HG03575 (cell line): ENCODE measurements around the gene EFCAB6.

Experiments used
- ATAC-seq: cut with Tn5 transposase; IDR thresholded peaks from one replicate; pipeline ENCODE4 v1.9.1; 2021; ENCODE audit not compliant: unreplicated experiment, insufficient number of reproducible peaks, low FRiP score; ENCODE audit errors: extremely low read depth

Gene EFCAB6

DNA sequence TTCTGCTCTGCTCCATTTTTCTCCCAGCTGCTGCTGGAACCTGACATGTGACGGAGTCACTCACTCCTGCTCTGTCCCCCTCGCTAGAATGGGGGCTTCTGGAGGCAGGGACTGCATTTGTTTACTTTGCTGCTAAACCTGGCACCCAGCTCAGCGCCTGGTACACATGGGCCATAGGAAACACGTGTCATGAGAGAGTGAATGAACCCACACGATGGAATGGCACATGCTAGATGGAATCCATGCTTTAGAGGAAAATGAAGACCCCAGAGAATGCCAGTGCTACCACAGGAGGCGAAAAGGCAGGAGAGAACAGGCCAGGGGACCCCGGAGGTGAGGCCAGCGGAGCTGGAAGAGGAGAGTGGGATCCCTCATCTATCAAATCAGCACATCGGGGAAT lies 239.4 kb downstream of the EFCAB6 start:
- ATAC-seq, result no peak

DNA sequence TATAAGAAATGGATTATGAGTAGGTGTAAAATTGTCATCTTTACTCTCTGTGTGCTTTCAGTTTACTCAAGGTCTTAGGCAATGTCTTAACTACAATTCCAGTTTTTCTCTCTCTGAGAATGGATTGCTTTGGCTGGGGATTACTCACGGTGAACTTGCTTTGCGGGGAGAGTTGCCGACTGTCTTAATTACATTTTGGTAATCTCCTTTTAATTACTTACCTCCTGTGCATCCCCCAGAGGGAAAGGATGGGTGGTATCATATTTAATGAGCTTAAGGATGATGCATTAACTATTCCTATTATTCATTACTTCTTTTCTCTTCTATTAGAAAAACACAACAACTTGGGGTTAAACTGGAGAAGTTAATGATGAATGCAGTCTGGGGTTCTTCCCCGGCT lies 240.9 kb downstream of the EFCAB6 start:
- ATAC-seq, result no peak

DNA sequence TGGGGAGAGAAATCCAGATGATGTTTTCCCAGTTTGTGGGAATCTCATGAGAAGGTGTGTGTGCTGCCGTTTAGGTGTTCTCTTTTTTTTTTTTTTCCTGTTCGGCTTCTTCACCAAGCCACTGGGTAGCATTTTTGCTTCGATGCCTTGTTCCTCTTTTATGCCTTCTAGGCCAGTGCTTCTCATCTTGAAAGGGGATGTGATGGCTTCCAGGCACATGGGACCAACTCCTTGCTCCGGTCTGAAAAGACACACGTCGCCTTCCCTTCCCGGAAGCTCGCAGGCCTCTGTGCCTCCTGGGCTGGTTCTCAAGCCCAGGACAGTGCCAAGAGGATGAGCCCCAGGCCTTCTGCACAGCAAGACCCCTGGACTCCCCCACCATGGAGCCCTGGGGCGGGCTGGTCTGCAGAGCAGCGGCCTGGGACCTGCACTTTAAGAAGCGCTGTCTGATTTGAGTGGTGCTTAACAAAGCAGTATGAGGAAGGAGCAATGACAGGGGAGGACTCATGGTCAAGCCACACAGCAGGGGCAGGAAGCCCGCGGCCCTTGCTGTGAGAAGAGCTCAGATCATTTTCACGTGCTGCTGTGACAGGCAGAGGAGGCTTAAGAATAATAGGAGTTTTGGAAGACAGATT lies 241.5 kb downstream of the EFCAB6 start:
- no peak for ATAC-seq

DNA sequence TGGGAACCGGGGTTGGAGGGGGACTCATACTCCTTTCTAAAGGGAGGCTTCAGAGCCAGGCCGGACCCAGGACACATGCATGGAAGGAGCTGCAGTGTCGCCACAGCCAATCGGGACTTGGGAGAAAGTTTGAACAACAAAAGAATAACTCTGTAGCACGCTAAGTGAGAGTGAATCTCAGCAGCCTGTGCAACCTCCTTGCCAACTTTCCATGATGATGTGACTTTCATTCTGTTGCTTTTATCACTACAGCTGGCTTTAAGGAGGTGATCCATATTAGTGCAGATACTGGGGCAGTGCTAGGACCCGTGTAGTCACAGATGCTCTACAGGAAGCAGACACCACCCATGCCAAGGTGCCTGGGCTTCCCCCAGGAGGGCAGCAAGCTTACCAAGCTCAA lies 243.0 kb downstream of the EFCAB6 start:
- no peak for ATAC-seq

DNA sequence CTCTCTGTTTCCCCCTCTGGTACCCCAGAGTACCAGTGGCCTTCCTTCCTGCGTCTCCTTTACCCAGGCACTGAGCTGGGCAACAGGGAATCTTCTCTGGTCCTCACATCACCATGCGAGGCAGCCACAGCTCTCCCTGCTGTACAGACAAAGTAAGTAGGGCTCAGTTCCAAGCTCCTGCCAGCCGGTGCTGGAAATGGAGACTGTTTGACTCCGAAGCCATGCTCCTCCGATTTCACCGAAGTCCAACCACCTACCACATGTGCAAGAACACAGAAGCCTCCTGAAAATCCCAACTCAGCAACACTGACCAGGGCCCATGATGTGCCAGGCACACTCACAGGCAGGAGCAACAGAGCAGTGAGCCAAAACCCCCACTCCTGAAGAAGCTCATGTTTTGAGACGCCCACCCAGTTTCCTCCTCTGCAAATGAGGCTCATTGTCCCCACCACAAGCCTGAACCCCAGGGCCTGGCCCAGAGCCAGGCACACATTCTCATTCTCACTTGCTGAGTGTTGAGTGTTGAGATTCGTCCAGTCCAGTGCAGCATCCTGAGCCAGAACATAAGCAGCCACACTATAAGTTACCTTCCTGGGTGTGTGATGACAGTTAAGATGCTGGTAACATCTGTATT lies 244.3 kb downstream of the EFCAB6 start:
- no peak for ATAC-seq

DNA sequence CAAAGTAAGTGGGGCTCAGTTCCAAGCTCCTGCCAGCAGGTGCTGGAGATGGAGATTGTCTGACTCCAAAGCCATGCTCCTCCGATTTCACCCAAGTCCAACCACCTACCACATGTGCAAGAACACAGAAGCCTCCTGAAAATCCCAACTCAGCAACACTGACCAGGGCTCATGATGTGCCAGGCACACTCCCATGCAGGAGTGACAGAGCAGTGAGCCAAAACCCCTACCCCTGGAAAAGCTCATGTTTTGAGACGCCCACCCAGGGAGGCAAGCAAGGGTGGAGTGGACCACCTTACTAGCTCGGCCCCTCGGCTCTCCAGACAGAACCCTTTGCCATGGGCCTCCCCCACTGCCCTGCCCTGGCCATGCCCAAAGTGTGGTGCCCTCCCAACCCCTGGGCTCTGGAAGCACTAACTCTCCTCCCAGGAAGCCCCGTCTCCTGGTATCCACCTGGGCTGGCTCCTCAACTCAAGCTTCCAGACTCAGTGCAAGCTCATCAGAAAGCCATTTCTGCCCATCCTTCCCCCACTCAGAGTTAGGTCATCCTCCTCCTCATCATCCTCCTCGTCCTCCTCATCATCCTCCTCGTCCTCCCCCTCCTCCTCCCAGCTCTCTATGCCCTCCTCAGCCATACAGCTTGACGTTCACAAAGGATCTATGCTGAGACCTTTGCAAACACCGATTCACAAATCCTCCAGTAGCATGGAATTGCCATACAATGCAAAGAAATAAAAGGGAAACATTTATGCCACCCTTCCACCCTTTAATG lies 245.4 kb downstream of the EFCAB6 start:
- ATAC-seq, result no peak

DNA sequence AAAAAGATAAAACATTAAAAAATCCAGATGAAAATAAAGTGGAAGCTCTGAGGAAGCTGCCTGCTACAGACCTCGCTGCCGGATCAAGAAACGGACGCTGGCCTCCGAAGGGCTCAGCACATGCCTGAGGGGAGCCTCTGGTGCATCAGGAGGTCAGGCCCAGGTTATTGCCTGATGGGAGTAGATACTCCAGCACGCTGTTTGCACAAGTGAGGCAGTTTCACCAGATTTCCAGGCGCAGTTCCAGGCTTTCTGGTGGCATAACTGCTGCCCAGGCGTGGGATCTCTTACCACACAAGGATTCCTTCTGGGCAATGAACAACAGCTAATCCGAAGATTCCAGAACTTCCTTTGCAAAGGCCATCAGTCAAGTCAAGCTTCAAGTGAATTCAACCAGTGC lies 246.1 kb downstream of the EFCAB6 start:
- ATAC-seq, result no peak

DNA sequence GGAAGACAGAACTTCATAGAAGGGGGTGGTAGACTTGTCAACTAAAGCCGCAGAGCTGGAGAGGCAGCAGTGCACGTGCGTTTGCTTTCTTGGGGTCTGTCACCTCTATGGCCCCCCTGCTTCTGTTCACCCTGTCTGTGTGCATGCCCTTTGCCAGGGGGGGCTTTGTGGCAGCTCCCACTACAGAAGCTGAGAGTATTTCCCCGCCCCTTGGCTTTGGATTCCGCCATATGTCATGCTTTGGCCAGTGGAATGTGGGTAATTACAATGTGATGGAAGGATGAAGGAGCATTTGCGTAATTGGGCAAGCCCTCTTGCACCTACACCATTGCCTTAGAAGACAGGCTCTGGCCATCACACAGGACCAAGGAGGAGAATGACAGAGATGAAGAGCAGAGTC lies 247.2 kb downstream of the EFCAB6 start:
- ATAC-seq, result no peak

DNA sequence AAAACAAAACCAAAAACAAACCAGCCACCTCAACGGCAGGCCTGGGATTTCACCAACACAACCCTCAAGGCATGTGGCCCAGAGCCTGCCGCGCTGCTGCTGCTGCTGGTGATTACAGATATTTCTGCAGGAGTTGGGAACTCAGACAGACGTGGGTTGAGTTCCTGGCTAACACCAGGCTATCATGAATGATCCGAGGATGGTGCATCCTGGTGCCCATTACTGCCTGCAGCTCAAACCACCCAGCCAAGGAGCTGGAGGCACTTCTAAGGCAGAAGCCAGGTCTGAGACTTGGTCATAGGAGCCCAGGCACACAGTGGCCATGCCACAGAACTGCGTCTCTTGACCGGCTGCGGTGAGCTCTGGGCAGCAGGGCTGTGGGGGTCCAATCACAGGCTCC lies 248.5 kb downstream of the EFCAB6 start:
- no peak for ATAC-seq

DNA sequence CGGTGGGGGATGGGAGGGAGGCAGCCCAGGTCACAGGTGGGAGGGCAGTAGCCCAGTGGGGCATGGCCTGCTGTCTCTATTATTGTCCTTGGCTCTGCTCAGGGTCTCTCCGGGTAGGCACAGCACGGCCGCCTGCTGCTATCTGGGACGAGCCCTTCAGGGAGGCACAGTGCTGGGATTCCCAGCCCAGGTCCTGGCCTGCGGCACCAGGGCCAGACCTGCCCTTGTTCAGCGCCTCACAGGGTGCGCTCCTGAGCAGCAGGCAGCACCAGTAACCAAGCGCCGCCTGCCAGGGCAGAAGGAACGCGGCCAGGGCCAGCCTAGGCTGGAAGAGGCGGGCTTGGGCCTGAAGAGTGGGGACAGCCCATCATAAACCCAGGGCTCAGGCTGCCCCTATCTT lies 249.3 kb downstream of the EFCAB6 start:
- ATAC-seq, result no peak

DNA sequence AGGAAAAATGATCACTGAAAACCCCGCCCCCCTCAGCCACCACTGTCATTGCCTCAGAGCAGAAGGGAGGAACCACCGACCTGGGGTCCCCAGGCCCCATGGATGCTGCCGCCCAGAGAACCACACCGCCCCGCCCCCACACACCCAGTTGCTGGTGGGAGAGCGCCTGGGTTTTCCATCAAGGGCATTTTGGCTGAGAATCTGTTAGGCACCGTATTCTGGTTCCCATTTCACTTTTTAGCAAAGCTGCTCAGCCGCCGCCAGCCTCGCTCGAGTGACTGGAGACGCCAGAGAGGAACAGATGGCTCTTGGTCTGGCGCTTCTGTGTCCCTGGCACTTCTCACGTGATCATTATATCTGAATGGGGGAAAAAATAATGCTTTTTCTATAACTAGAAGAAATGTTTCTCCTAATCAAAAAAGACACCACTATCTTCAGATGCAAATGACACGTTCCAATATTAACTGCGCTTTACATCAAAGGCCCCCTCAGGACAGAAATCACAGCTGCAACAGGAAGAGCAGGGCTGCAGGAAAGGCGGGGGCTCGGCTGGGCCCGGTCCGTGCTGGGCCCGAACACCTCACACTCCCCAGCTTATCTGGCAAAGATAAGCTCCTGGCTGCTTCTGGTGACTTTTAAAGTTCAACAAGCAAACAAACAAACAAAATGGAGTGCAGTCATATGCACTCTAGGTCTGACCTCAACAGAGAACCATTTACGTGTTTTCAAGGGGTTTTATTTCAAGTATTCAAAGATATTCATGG lies 250.5 kb downstream of the EFCAB6 start:
- ATAC-seq, result no peak

DNA sequence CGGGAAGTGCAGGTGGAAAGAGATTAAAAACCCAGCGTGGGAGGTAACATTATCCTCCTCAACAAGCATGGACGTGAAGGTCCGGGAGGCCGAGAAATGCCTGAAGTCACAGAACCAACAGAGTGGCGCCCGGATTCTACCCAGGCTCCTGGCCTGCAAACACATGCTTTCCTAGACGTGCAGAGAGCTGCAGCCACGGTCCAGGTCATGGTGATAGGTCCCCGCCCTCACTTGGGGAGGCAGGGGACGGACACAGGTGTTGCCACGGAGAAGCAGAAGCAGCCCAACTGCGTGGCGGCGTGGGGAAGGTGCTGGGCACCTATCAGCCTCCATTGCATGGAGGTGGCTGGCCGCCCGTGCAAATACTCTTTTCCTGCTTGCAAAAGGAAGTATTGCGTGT lies 251.5 kb downstream of the EFCAB6 start:
- no peak for ATAC-seq

DNA sequence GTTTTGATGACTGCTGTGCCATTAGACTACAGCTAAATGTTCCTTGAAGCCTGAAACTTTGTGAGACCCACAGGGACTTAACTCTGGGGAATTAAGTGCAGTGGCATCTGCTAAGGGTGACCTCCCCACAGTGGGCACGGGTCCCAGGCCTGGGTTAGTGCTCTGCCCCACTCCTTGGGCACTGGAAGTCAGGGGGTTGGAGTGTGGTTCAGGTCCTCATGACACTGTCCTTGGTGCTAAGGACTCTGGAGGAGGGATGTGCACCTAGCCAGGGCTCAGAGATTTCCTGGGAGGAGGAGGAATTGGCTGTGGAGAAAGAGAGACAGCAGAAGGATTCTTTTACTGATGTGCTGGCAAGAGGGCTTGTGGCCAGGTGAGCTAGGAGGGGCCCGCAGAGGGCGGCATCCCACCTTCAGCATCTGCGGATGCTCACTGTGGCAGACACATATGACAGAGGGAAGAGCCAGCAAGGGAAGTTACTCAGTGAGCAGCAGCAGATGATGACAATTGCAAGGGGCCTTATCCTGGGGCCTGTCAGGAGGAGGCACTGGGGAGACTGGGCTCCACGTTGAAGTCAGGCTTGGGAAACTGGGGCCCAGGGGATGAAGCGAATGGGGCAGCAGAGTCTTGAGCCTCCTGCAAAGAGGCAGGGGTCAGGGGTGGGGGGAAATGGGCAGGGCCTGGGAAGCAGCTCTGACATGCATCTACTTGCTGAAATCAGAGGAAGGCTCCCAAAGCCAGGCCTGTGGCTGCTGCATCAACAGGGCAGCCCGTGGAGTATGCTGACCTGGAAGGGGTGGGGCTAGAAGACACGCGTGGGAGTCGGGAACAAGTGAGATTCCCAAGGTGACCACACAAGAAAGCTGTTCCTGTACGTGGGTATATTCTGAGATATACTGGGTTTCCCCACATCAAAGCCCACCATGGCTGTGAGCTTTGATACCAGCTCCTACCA lies 256.3 kb downstream of the EFCAB6 start:
- ATAC-seq, result no peak

DNA sequence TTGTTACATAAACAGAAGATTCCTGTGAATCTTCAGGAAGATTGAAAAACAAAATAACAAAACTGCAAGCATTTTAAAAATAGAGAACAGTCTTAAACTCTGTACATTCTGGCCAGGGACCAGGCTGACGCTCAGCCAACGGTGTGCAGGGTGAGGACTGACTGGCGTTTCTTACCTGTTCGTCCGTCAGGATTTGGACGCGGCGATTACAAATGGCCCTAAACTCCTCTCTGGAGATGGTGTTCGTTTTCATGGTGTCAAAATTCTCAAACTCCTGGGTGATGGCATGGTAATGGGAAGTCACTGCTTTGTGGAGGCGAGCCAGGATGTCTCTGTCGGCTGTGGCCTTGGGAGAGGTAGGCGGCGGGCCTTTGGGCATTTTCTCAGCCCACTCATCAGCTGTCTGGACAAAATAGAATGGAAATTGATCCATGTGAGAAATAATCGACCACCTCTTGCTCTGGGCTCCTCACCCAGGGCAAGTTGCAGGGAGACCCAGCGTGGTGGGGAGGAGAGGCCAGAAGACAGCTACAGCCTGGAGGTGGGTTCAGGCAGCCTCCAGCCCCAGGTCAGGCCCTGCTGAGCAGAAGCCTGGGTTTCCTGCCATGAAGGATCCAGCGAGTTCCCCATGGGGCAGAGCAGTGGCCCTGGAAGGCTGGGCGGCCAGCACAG lies 257.3 kb downstream of the EFCAB6 start:
- no peak for ATAC-seq

DNA sequence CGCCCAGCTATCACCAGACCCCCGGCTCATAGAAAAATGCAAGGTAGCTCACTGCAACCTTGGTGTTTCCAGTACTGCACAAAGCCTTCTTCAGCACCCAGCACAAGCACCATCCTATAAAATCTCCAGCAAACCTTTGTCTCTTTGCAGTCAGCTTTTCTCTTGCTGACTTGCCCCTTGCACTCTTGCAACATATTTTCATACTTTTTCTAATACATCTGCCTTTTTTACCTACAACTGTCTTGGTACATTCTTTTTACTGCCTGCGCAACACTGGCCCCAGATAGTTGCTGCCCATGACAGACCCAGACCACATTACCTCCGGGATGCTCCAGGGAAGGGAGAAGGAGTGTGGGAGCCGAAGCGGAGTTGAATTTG lies 257.9 kb downstream of the EFCAB6 start:
- ATAC-seq, result no peak

DNA sequence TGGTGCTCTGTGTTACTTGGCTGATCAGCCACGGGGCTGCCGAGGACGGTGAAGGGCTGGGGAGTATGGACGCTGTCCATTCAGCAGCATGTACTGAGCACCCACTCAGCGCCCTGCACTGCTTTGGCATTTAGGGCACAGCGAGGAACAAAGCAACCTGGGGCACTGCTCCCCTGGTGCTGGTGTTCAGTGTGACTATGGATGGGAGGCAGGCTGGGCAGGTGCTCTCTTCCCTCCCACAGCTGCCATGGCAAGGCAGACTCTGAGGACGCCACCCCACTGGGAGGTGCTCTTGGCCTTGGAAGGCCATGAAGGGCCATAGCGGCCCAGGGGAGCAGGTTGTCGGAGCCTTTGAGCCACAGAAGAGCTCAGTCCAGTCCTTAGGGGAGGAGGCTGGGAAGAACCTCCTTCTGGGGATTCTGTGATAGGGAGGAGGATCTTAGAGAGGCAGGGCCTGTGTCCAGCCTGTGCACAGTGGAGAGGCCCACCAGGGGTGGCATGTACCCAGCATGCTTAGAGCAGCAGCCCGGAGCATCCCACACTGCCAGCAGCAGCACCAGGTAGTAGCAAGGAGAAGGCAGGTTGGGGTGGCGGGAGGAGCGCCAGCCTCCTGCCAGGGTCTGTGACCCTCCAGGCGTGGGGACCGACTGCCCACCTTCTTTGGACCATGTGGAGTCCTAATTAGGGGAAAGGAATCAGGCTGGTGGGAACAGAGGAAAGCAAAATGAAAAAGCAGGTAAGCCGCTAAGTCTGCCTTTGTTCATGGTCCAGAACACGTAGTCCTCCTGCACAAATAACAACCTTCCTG lies 258.4 kb downstream of the EFCAB6 start:
- ATAC-seq, result no peak

DNA sequence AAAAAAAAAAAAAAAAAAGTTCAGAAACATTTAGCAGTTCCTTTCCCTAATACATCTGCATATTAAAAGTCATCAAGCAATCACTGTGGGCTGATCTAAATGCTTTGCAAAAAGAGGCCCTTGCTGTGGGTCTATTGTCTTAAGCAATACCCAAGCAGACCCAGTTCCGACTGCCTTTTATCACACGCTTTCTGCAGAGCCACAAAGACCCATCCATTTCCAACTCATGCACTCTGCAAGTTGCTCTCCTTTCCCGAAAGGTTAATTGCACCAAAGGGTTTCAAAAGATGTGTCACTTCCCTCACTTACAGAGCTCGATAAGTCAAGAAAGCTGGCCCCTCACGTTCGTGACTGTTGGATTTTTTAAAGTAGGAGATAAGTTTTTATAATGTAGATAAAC lies 261.4 kb downstream of the EFCAB6 start:
- ATAC-seq, result no peak
